Activated naive CD4-positive, alpha-beta T cell treated with anti-CD3 and anti-CD28 coated beads, Interleukin-2, amount 10 ng/mL, durations not matched to agents 7 days and 5 days (primary cell): ENCODE results near the gene PPP1R7.

ENCODE experiments used
- CTCF ChIA-PET: fragments of 350-600 bp; sonication (Branson Sonifier 250); formaldehyde crosslinking; loops from one replicate; lab custom pipeline; 2021; ENCODE audit warnings: antibody characterized with exemption; lab: Charles Lee
- DNase-seq: peaks from one replicate; pipeline ENCODE4 v3.0.0-alpha.2; 2020
- H3K27ac Mint-ChIP-seq: one replicate; pipeline ENCODE4 v1.8.0; 2021; ENCODE audit warnings: mild to moderate bottlenecking, moderate library complexity, mixed read lengths
- H3K27me3 Mint-ChIP-seq: one replicate; pipeline ENCODE4 v1.8.0; 2021; ENCODE audit warnings: mild to moderate bottlenecking, mixed read lengths
- H3K36me3 Mint-ChIP-seq: one replicate; pipeline ENCODE4 v1.8.0; 2021; ENCODE audit warnings: mixed read lengths
- H3K4me1 Mint-ChIP-seq: one replicate; pipeline ENCODE4 v1.8.0; 2021; ENCODE audit warnings: mixed read lengths
- H3K4me3 Mint-ChIP-seq: one replicate; pipeline ENCODE4 v1.8.0; 2021; ENCODE audit warnings: mild to moderate bottlenecking, moderate library complexity, mixed read lengths
- H3K9me3 Mint-ChIP-seq: one replicate; pipeline ENCODE4 v1.8.0; 2021; ENCODE audit warnings: mixed read lengths

The PPP1R7 gene

DNA sequence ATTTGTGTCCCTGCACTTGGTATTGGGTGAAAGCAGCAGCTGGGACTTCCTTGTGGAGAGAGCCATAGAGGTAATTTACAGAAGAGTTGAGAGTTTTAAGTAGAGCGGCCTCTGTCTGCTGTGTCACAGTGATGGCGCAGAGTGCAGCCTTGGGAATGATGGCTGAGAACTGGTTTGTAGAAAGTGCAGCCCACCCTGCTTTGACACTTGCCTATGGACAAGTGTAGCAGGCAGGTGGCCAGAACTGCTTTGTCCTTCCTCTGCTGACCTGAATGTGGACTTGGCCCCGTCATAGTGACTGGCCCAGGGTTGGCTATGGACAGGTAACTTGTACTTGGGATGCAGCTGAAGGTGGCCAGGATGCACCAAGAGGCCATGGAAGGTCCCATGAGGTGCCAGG, 31.9 kb downstream of the PPP1R7 start:
- DNase-seq, result no peak
- Mint-ChIP-seq H3K27ac (no peak overlapping the region), H3K9me3 (no peaks in the 10 kb centered on the region), H3K36me3 (peaks cover 18% of the 10 kb centered on the region), H3K27me3 (no peaks in the 10 kb centered on the region), H3K4me1 (no peaks in the 10 kb centered on the region), H3K4me3 (no peak overlapping the region)
- CTCF ChIA-PET, result no interaction called here

DNA sequence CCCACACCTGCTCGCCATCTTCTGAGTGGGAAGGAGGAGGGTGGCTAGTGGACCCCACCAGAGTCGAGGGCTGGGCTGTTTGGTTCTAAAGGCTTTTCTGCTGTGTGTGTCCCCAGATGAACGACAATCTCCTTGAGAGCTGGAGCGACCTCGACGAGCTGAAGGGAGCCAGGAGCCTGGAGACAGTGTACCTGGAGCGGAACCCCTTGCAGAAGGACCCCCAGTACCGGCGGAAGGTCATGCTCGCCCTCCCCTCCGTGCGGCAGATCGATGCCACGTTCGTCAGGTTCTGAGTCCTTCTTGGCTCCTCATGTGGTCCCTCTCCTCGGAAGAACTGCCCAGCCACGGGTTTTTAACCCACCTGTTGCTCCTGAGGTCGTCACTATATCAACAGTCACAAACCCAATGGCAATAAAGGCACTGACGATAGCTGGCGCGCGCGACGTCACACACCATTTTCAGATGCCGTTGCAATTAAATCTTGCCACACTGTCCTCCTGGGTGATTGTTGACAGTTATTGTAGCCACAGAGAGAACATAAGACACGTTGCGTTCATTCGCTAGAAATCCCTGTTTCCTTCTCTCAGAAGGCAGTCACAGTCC, 32.4 kb downstream of the PPP1R7 start:
- Mint-ChIP-seq H3K4me1 (no peaks in the 10 kb centered on the region), H3K4me3 (no peak overlapping the region), H3K36me3 (peaks cover 18% of the 10 kb centered on the region), H3K9me3 (no peaks in the 10 kb centered on the region), H3K27me3 (no peaks in the 10 kb centered on the region), H3K27ac (no peak overlapping the region)
- DNase-seq, result no peak
- CTCF ChIA-PET, result no interaction called here

DNA sequence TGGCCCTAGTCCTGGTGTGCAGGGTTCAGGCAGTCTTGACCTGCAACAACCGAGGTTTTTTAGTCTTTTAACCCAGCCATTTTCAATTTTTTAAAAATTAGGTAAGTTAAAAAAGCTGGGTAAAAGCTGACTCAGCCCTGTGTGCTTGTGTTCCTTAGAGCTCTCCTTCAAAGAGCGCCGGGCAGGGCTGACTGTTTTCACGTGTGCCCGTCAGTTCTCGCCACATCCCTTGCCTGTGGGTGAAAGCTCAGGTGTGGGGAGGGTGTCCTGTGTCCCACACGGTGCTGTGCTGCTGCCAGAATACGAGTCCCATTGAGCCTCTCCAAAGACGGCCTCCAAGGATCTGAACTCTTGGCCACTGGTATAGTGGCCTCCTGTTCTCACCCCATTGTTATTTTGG, 33.0 kb downstream of the PPP1R7 start:
- no peak overlapping the region for H3K4me3 Mint-ChIP-seq
- CTCF ChIA-PET, result no interaction called here

DNA sequence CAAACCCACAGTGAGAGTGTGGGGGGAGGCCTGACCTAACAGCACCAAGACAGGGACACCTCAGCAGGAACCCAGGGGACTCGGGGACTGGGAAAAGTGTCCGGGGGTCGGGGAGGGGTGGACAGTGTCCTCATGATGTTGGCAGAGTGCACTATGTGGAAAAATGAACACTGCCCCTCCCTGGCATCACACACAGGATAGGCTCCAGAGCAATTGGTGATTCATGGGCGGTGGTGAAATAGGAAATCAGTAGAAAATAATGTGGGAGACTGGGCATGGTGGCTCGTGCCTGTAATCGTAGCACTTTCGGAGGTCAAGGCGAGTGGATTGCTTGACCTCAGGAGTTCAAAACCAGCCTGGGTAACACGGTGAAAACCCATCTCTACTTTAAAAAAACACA, 34.6 kb downstream of the PPP1R7 start:
- Mint-ChIP-seq H3K27me3 (no peaks in the 10 kb centered on the region), H3K36me3 (peaks cover 5% of the 10 kb centered on the region), H3K4me3 (no peak overlapping the region), H3K4me1 (no peaks in the 10 kb centered on the region), H3K27ac (no peak overlapping the region), H3K9me3 (no peaks in the 10 kb centered on the region)
- DNase-seq, result no peak
- CTCF ChIA-PET, result no interaction called here

More for the DNA sequence above, 33.0 kb downstream of the PPP1R7 start:
- Mint-ChIP-seq H3K9me3 (no peaks in the 10 kb centered on the region), H3K4me1 (no peaks in the 10 kb centered on the region), H3K27me3 (no peaks in the 10 kb centered on the region), H3K27ac (no peak overlapping the region), H3K36me3 (peaks cover 18% of the 10 kb centered on the region)
- DNase-seq, result no peak

- H3K27ac Mint-ChIP-seq, result no peak overlapping the region
These were observed 35.7 kb downstream of the PPP1R7 start for GRCh38 chr2:241185961-241186360.

GRCh38 chr2:241187101-241187917, 37.0 kb downstream of the PPP1R7 start:
- no peak overlapping the region for H3K4me3 Mint-ChIP-seq
- no peaks in the 10 kb centered on the region for H3K9me3 Mint-ChIP-seq
- no peak overlapping the region for H3K27ac Mint-ChIP-seq
- H3K4me1 Mint-ChIP-seq, result no peaks in the 10 kb centered on the region
- no peak for DNase-seq
- peaks cover 2% of the 10 kb centered on the region for H3K36me3 Mint-ChIP-seq
- no peaks in the 10 kb centered on the region for H3K27me3 Mint-ChIP-seq
- CTCF ChIA-PET, result no interaction called here

More at GRCh38 chr2:241185961-241186360, 35.7 kb downstream of the PPP1R7 start:
- Mint-ChIP-seq H3K4me3 (no peak overlapping the region), H3K4me1 (no peaks in the 10 kb centered on the region), H3K36me3 (peaks cover 2% of the 10 kb centered on the region), H3K27me3 (no peaks in the 10 kb centered on the region), H3K9me3 (no peaks in the 10 kb centered on the region)
- CTCF ChIA-PET, result no interaction called here
- no peak for DNase-seq

DNA sequence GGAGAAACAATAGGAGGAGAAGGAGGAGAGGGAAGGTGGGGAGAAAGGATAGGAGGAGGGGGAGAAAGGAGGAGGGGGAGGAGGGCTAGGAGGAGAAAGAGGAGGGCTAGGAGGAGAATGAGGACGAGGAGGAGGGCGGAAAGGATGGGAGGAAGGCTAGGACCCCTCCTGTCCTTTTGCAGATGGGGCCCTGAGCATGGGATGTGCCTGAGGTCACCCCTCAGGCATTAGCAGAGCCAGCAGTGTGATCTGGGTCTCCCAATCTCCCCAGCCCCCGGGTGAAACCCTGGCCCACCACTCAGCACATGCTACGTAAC, 37.6 kb downstream of the PPP1R7 start:
- CTCF ChIA-PET, result no interaction called here
- Mint-ChIP-seq H3K4me3 (no peak overlapping the region), H3K27ac (no peak overlapping the region), H3K27me3 (no peaks in the 10 kb centered on the region), H3K36me3 (peaks cover 2% of the 10 kb centered on the region), H3K4me1 (no peaks in the 10 kb centered on the region), H3K9me3 (no peaks in the 10 kb centered on the region)
- DNase-seq, result no peak

GRCh38 chr2:241188361-241189092, 38.3 kb downstream of the PPP1R7 start, which contains the start of gene ANO7:
ANO7 (plus strand) TSS chr2:241188677; CDS start chr2:241190064, 1,387 bp downstream.
- no peaks in the 10 kb centered on the region for H3K4me1 Mint-ChIP-seq
- peaks cover 2% of the 10 kb centered on the region for H3K36me3 Mint-ChIP-seq
- H3K9me3 Mint-ChIP-seq, result no peaks in the 10 kb centered on the region
- H3K27me3 Mint-ChIP-seq, result no peaks in the 10 kb centered on the region
- H3K4me3 Mint-ChIP-seq, result no peak within 1 kb of the TSS
- H3K27ac Mint-ChIP-seq, result no peak within 1 kb of the TSS
- CTCF ChIA-PET, result no interaction called here
- DNase-seq, result no peak

DNA sequence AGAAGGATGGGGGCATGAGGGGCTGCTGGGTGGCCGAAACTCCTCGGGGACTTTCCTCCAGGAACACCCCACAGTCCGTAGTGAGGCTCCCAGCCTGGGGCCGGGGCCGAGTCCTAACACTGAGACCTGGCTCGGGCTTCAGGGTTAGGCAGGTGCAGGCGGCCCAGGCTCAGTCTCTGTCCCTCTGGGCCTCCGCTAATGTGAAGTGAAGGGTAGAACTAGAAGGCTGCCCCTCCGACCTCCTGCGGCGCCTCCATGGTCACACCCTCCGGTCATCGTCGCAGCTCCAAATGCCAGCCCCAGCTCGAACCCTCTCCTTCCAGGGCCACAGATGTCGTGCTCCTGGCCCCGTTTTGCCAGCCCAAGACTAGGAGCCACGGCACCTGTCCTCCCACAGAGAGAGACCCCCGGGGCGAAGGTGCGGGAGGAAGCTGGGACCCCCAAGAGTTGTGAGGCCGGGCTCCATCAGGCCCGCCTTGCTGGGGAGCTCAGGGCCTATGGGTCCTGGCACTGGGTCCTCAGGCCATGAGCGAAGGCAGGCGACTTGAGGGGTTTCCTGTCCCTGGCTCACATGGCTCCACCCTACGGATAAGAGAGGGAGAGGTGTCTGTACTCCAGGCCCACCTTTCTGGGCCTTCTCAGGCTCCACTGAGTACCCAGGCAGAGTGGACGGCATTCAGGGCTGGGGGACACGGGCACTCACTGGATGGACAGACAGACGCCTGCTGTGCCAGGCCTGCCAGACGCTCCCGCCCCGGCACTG, 39.0 kb downstream of the PPP1R7 start:
- Mint-ChIP-seq H3K4me3 (no peak overlapping the region), H3K9me3 (no peaks in the 10 kb centered on the region), H3K4me1 (no peaks in the 10 kb centered on the region), H3K36me3 (no peaks in the 10 kb centered on the region), H3K27me3 (no peaks in the 10 kb centered on the region), H3K27ac (no peak overlapping the region)
- CTCF ChIA-PET, result no interaction called here
- no peak for DNase-seq

- Mint-ChIP-seq H3K27me3 (no peaks in the 10 kb centered on the region), H3K36me3 (no peaks in the 10 kb centered on the region), H3K9me3 (no peaks in the 10 kb centered on the region), H3K27ac (no peak overlapping the region), H3K4me3 (no peak overlapping the region), H3K4me1 (no peaks in the 10 kb centered on the region)
- DNase-seq, result no peak
- CTCF ChIA-PET, result no interaction called here
These were observed 39.6 kb downstream of the PPP1R7 start for GRCh38 chr2:241189856-241190201.

- H3K36me3 Mint-ChIP-seq, result no peaks in the 10 kb centered on the region
- H3K27ac Mint-ChIP-seq, result no peak overlapping the region
- DNase-seq, result no peak
- H3K9me3 Mint-ChIP-seq, result no peaks in the 10 kb centered on the region
- no peaks in the 10 kb centered on the region for H3K27me3 Mint-ChIP-seq
- H3K4me3 Mint-ChIP-seq, result no peak overlapping the region
- H3K4me1 Mint-ChIP-seq, result no peaks in the 10 kb centered on the region
- CTCF ChIA-PET, result no interaction called here
These were observed 40.2 kb downstream of the PPP1R7 start for GRCh38 chr2:241190291-241190981.

GRCh38 chr2:241191081-241191480, 40.8 kb downstream of the PPP1R7 start:
- no peak for DNase-seq

DNA sequence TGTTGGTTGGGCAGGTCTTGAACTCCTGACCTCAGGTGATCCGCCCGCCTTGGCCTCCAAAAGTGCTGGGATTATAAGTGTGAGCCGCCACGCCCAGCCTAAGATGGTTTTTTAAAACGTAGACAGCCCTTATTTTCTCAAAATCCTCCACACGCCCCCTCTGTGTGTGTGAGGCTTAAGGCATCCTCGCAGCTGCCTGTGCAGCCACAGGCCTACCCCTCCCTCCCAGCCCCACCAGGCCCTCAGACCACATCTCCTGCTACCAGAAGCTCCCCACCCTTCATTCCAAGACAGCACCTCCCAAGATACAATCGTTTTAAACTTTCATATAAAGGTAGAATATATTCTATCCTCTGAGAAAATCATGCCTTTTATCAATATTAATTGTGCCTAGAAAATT, 43.0 kb downstream of the PPP1R7 start:
- Mint-ChIP-seq H3K27ac (no peak overlapping the region), H3K27me3 (no peaks in the 10 kb centered on the region), H3K36me3 (no peaks in the 10 kb centered on the region), H3K4me1 (no peaks in the 10 kb centered on the region), H3K4me3 (no peak overlapping the region), H3K9me3 (no peaks in the 10 kb centered on the region)
- no peak for DNase-seq
- CTCF ChIA-PET, result no interaction called here

More at GRCh38 chr2:241191081-241191480, 40.8 kb downstream of the PPP1R7 start:
- Mint-ChIP-seq H3K4me1 (no peaks in the 10 kb centered on the region), H3K36me3 (no peaks in the 10 kb centered on the region), H3K4me3 (no peak overlapping the region), H3K27me3 (no peaks in the 10 kb centered on the region), H3K9me3 (no peaks in the 10 kb centered on the region), H3K27ac (no peak overlapping the region)
- CTCF ChIA-PET, result no interaction called here

- Mint-ChIP-seq H3K9me3 (no peaks in the 10 kb centered on the region), H3K4me3 (no peak overlapping the region), H3K27ac (no peak overlapping the region), H3K36me3 (no peaks in the 10 kb centered on the region), H3K27me3 (no peaks in the 10 kb centered on the region), H3K4me1 (no peaks in the 10 kb centered on the region)
- DNase-seq, result no peak
- CTCF ChIA-PET, result no interaction called here
These were observed 44.5 kb downstream of the PPP1R7 start for GRCh38 chr2:241194811-241195210.
